Uterus (tissue), 4 donors: Measurements from ENCODE around the gene PDE4B. TPM values are rescaled to one million over a fixed set of nuclear protein-coding genes. Genes with fewer than 3 reads are reported as not detected.

Experiments
- DNase-seq, 2 donors: peaks; one replicate each; pipeline ENCODE4 v3.0.0-alpha.2; 2019 to 2020
- H3K27ac ChIP-seq, 2 donors: fragments of 200-600 bp; sonication (generic); 1 replicate in 1 of 2; 2 replicates in 1 of 2; pipeline ENCODE4 v1.5.1; 2016 to 2018
- H3K27me3 ChIP-seq, 2 donors: fragments of 200-600 bp; sonication (generic); one replicate each; pipeline ENCODE4 v1.5.1; 2018 to 2019; ENCODE audit warnings: control low read depth in 1 of 2
- H3K36me3 ChIP-seq, 2 donors: fragments of 200-600 bp; sonication (generic); one replicate each; pipeline ENCODE4 v1.5.1; 2019; ENCODE audit warnings: control low read depth in 1 of 2
- H3K4me1 ChIP-seq, 2 donors: fragments of 200-600 bp; sonication (generic); one replicate each; pipeline ENCODE4 v1.5.1; 2018 to 2019; ENCODE audit warnings: control low read depth in 1 of 2
- H3K4me3 ChIP-seq, 2 donors: fragments of 200-600 bp; sonication (generic); 1 replicate in 1 of 2; 2 replicates in 1 of 2; pipeline ENCODE4 v1.5.1; 2018 to 2019; ENCODE audit warnings: mild to moderate bottlenecking in 1 of 2
- H3K9me3 ChIP-seq, 2 donors: fragments of 200-600 bp; sonication (generic); one replicate each; pipeline ENCODE4 v1.5.1; 2019; ENCODE audit warnings: control low read depth in 1 of 2
- CTCF ChIP-seq, 4 experiments: fragments of 200-600 bp in 2 of 4; fragments of 450-650 bp in 2 of 4; sonication (generic) in 2 of 4; IDR thresholded peaks; one replicate each; pipeline ENCODE4 v1.5.1; 2016 to 2019; ENCODE audit warnings: antibody characterized with exemption in 4 of 4, mild to moderate bottlenecking in 2 of 4, moderate library complexity in 1 of 4
- POLR2A ChIP-seq, 2 donors: fragments of 450-650 bp; IDR thresholded peaks; one replicate each; pipeline ENCODE4 v1.6.1; 2016; ENCODE audit warnings: antibody characterized with exemption in 2 of 2, mild to moderate bottlenecking in 1 of 2, moderate library complexity in 1 of 2
- intact Hi-C: fragments of 100-400 bp; cut with DNase I; formaldehyde crosslinking; loops from one replicate; pipeline ENCODE4 v1.15.1; 2023; ENCODE audit warnings: low total_unique reads
- total RNA-seq, 4 donors: library from RNA; depleted of rRNA in 3 of 4; stranded (reverse); fragments of >200 nt in 3 of 4; gene quantifications; one replicate each; pipeline versions ENCODE4 v1.1.0 to v1.2.4, GENCODE V29; 2014 to 2023
- donor health status: DM: yes; HTN: yes; CAD: no.

Gene PDE4B
- total RNA-seq, 4 donors from 2014 or later: 6.9 to 22.9 (median 17.8) TPM

DNA sequence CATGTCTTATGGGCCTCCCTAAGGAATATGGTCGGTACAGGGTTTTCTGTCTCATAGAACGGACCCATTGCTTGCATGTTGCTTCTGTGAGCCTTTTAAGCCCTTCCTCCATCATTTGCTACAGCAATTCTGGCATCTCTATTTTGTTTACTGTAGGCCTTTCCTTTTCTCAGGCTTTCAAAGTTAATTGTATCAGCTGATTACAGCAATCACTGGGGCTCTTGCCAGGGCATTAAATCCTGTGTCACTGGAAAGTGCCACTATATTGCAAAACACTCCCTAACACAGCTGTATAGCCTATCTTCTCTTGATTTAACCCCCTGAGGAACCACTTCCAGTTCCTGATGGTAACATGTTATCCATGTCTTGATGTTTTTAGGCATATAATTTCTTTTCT is 156.5 kb downstream of the PDE4B start:
- H3K9me3 ChIP-seq: no peaks in the 10 kb centered on the region
- no peak overlapping the region for H3K27ac ChIP-seq
- H3K4me1 ChIP-seq: no peaks in the 10 kb centered on the region
- intact Hi-C loops: no loop called here
- TF ChIP-seq CTCF (IDR thresholded peaks at IDR 0.05) (no peak), POLR2A (IDR thresholded peaks at IDR 0.05) (no peak)
- DNase-seq: peak; percentile 24 to 31
- H3K36me3 ChIP-seq: no peaks in the 10 kb centered on the region
- H3K4me3 ChIP-seq: no peak overlapping the region
- H3K27me3 ChIP-seq: no peaks in the 10 kb centered on the region

GRCh38 chr1:65949933-65950332 is 157.2 kb downstream of the PDE4B start:
- H3K36me3 ChIP-seq: no peaks in the 10 kb centered on the region
- H3K27ac ChIP-seq: no peak overlapping the region
- no peaks in the 10 kb centered on the region for H3K9me3 ChIP-seq
- no peak for TF ChIP-seq POLR2A (IDR thresholded peaks at IDR 0.05)
- no peak for TF ChIP-seq CTCF (IDR thresholded peaks at IDR 0.05)
- no peaks in the 10 kb centered on the region for H3K27me3 ChIP-seq
- H3K4me1 ChIP-seq: no peaks in the 10 kb centered on the region
- DNase-seq: no peak
- no peak overlapping the region for H3K4me3 ChIP-seq
- intact Hi-C loops: no loop called here

DNA sequence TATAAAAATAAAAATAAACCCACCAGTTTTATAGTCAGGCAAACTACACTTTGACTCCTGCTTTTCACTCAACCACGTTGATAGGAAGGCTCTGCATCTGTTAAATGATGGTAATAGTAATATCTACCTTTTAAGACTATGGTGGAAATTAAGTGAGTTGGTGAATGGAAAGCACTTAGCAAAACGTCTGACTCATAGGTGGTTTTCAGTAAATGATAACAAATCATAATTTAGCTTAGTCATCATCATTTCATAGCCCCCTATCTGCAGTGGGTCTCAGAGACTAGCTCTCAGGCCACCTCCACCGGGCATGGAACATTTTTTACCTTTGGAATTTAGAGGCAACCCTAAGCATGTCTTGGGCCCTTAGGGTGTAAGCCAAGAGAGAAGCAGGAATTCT is 160.0 kb downstream of the PDE4B start:
- Histone ChIP-seq H3K4me3 (no peak overlapping the region), H3K9me3 (no peaks in the 10 kb centered on the region), H3K4me1 (no peaks in the 10 kb centered on the region), H3K27ac (no peak overlapping the region), H3K36me3 (no peaks in the 10 kb centered on the region), H3K27me3 (no peaks in the 10 kb centered on the region)
- DNase-seq: no peak
- TF ChIP-seq POLR2A (IDR thresholded peaks at IDR 0.05) (no peak), CTCF (IDR thresholded peaks at IDR 0.05) (no peak)
- intact Hi-C loops: no loop called here

DNA sequence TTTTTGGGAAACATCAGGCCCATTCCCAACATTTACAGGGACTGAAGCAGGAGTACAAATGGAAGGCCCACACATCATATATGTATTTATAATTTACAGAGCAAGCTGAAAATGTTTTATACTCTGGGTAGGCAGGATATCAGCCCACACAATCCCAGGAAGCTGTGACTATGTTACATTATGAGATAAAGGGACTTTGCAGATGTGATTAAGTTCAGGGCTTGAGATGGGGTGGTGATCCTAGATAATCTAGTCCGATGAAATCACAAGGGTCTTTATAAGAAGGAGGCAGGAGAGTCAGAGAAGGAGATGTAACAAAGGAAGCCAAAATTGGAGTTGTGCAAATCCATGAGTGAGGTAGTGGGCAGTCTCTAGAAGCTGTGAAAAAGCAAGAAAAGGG is 160.5 kb downstream of the PDE4B start:
- intact Hi-C loops: no loop called here
- no peak for DNase-seq

DNA sequence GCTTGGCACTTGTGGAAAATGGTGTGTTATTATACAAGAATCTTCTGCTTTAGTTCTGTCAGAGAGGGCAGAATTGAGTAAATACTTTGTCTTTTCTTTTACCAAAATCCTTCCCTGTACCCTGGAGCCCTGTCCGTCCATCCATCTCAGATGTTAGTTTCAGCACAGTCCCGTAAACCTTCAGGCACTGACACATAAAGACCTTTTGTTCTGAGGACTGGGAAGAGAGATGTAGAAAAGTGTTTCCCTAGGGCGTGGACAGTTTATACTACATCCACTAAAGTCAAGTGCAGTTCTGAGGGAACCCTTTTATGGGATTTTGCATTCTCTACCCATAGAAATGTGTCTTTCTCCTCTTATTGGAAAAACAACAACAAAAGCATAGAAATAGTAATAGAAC is 162.4 kb downstream of the PDE4B start:
- no peak for DNase-seq
- H3K36me3 ChIP-seq: no peaks in the 10 kb centered on the region
- H3K27me3 ChIP-seq: no peaks in the 10 kb centered on the region
- H3K9me3 ChIP-seq: no peaks in the 10 kb centered on the region
- intact Hi-C loops: no loop called here
- no peaks in the 10 kb centered on the region for H3K4me1 ChIP-seq
- no peak overlapping the region for H3K27ac ChIP-seq
- no peak overlapping the region for H3K4me3 ChIP-seq
- TF ChIP-seq CTCF (IDR thresholded peaks at IDR 0.05) (no peak), POLR2A (IDR thresholded peaks at IDR 0.05) (no peak)

More for the DNA sequence above, 160.5 kb downstream of the PDE4B start:
- TF ChIP-seq POLR2A (IDR thresholded peaks at IDR 0.05) (no peak), CTCF (IDR thresholded peaks at IDR 0.05) (no peak)
- Histone ChIP-seq H3K4me1 (no peaks in the 10 kb centered on the region), H3K9me3 (no peaks in the 10 kb centered on the region), H3K4me3 (no peak overlapping the region), H3K36me3 (no peaks in the 10 kb centered on the region), H3K27me3 (no peaks in the 10 kb centered on the region), H3K27ac (no peak overlapping the region)
